Natural killer cell (primary cell): ENCODE results near the gene EAF1. TPM values are rescaled to one million over a fixed set of nuclear protein-coding genes. Genes with fewer than 3 reads are reported as not detected.
A peak's percentile ranks its signal among the peaks of the same experiment; 100 is the strongest.
"Not testable (repeated sequence)": the region's sequence is repeated elsewhere in the genome, so short reads cannot be mapped to it uniquely, and the experiment has no call there.

Experiments
- ATAC-seq, 3 donors: fragments of 150-1000 bp in 2 of 3; fragments of 200-7000 bp in 1 of 3; cut with Tn5 transposase; 1 replicate in 1 of 3; 2 replicates in 2 of 3; pipeline ENCODE4 v1.10.0; 2021; ENCODE audit warnings: mild to moderate bottlenecking in 2 of 3, moderate library complexity in 2 of 3
- DNase-seq, 2 donors: peaks; one replicate each; pipeline versions ENCODE4 v3.0.0 to v3.0.0-alpha.2; 2013 to 2021; ENCODE audit warnings: mixed read lengths in 1 of 2
- H3K27ac ChIP-seq: one replicate; pipeline ENCODE4 v1.5.1; 2013; ENCODE audit warnings: mild to moderate bottlenecking, low read length
- H3K27me3 ChIP-seq: one replicate; pipeline ENCODE4 v1.6.1; 2013; ENCODE audit warnings: low read length; ENCODE audit not compliant: control insufficient read depth, insufficient read depth
- H3K36me3 ChIP-seq: one replicate; pipeline ENCODE4 v1.6.1; 2013; ENCODE audit warnings: low read length; ENCODE audit not compliant: control insufficient read depth, insufficient read depth
- H3K4me1 ChIP-seq: one replicate; pipeline ENCODE4 v1.6.1; 2013; ENCODE audit warnings: low read length; ENCODE audit not compliant: control insufficient read depth, insufficient read depth
- H3K4me3 ChIP-seq: one replicate; pipeline ENCODE4 v1.5.1; 2013; ENCODE audit warnings: low read length
- H3K9me3 ChIP-seq: one replicate; pipeline ENCODE4 v1.6.1; 2013; ENCODE audit warnings: low read length; ENCODE audit not compliant: control insufficient read depth, insufficient read depth
- H3K27ac Mint-ChIP-seq, 2 donors: one replicate each; pipeline ENCODE4 v1.8.0; 2022; ENCODE audit warnings: mild to moderate bottlenecking in 2 of 2, mixed read lengths in 2 of 2, moderate library complexity in 1 of 2
- H3K27me3 Mint-ChIP-seq, 2 donors: one replicate each; pipeline ENCODE4 v1.8.0; 2022; ENCODE audit warnings: low read depth in 2 of 2, mixed read lengths in 2 of 2
- H3K36me3 Mint-ChIP-seq: one replicate; pipeline ENCODE4 v1.8.0; 2022; ENCODE audit warnings: mixed read lengths
- H3K4me1 Mint-ChIP-seq, 2 donors: one replicate each; pipeline ENCODE4 v1.8.0; 2022; ENCODE audit warnings: mixed read lengths in 2 of 2
- H3K4me3 Mint-ChIP-seq: one replicate; pipeline ENCODE4 v1.8.0; 2022; ENCODE audit warnings: mild to moderate bottlenecking, moderate library complexity, mixed read lengths
- H3K9me3 Mint-ChIP-seq, 2 donors: one replicate each; pipeline ENCODE4 v1.8.0; 2022; ENCODE audit warnings: mixed read lengths in 2 of 2
- WGBS: methylation state at CpG from one replicate; pipeline ENCODE4 v1.1.7; 2013; ENCODE audit warnings: missing lambda C conversion rate; ENCODE audit not compliant: insufficient coverage; 5-methylcytosine and 5-hydroxymethylcytosine counted together
- intact Hi-C: fragments of 100-400 bp; cut with micrococcal nuclease; formaldehyde crosslinking; loops from one replicate; pipeline ENCODE4 v1.14.2; 2022
- total RNA-seq, 4 donors: library from RNA; stranded (reverse); fragments of 120-200 nt in 1 of 4; gene quantifications; one replicate each; pipeline versions ENCODE4 v1.2.3 to v1.2.4, GENCODE V29; 2013 to 2022
- TF ChIP-seq, protein P1 (sequence below): fragments of 200-600 bp; IDR thresholded peaks from one replicate; pipeline ENCODE4 v1.8.0; 2022; ENCODE audit warnings: antibody characterized with exemption

EAF1 gene
- total RNA-seq, 3 donors from 2014 or later (not counting 1 experiment from before 2014, with no cell fraction given): 39.7 to 45.8 (median 41.5) TPM

DNA sequence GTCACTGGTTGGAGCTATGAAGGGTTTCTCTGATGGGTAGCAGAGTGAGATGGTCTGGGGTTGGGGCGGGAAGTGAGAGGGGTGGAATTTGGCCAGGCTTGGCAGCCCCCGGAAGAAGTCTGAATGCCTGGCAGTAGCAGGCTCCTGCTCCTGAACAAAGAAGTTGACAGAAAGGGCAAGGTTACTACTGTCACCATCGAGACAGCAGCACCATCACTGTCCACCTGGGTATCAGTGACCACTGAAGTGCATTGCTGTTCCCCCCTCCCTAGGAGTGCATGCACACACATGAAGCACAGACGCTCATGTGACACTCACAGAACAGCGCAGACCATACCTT, 51.2 kb downstream of the EAF1 start:
- ATAC-seq (no peak), DNase-seq (no peak)
- Histone ChIP-seq H3K9me3 (no peaks in the 10 kb centered on the region), H3K27ac (no peak overlapping the region), H3K27me3 (no peaks in the 10 kb centered on the region), H3K4me3 (no peak overlapping the region), H3K4me1 (peaks cover 2% of the 10 kb centered on the region), H3K36me3 (peaks cover 2% of the 10 kb centered on the region)
- no peaks in the 10 kb centered on the region for H3K27me3 Mint-ChIP-seq
- no peak overlapping the region for H3K4me3 Mint-ChIP-seq
- intact Hi-C loops: no loop called here
- 94% methylated on average over 5 of the region's 5 CpGs for WGBS
- H3K4me1 Mint-ChIP-seq: peaks cover 17 to 24% of the 10 kb centered on the region in 2 donors
- no peak overlapping the region for H3K27ac Mint-ChIP-seq
- no peaks in the 10 kb centered on the region for H3K36me3 Mint-ChIP-seq
- H3K9me3 Mint-ChIP-seq: no peaks in the 10 kb centered on the region
- TF ChIP-seq, protein P1, sequence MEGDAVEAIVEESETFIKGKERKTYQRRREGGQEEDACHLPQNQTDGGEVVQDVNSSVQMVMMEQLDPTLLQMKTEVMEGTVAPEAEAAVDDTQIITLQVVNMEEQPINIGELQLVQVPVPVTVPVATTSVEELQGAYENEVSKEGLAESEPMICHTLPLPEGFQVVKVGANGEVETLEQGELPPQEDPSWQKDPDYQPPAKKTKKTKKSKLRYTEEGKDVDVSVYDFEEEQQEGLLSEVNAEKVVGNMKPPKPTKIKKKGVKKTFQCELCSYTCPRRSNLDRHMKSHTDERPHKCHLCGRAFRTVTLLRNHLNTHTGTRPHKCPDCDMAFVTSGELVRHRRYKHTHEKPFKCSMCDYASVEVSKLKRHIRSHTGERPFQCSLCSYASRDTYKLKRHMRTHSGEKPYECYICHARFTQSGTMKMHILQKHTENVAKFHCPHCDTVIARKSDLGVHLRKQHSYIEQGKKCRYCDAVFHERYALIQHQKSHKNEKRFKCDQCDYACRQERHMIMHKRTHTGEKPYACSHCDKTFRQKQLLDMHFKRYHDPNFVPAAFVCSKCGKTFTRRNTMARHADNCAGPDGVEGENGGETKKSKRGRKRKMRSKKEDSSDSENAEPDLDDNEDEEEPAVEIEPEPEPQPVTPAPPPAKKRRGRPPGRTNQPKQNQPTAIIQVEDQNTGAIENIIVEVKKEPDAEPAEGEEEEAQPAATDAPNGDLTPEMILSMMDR: no peak

DNA sequence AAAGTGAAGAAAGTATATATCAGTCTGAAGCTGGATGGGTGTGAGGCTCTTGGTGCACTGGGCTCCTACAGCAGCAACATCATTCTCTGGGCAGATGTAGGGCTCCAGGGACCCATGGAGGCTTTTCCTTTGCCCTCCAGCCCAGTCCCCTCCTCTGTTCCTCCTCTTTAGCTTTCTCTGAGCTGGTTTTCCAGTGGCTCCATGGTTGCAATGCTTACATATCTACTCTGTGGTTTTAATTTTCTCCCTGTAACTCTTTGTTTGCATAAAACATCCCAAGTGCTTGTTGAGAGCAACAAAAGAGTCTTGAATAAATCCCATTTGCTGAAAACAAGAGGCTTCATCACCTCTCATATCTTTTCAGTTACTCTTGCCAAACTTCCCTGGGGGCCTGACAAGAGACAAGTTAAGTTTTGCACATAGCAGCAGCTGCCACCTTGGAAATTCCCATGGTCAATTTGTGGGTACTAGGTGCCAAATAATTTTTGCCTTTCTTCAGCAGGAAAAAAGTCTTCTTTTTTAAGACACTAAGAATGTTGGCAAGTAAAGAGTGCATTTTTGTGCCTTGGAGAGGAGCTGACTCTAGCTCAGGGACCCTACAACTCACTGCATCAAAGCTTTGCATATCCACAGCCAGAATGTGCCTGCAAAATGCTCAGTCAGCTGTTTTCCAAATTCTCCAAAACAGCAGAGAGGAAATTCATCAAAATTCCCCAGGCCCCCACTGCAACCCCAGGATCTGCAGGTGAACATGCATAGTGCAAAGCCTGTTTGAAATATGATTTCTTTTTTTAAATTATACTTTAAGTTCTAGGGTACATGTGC, 52.2 kb downstream of the EAF1 start:
- Histone ChIP-seq H3K4me3 (no peak overlapping the region), H3K27ac (no peak overlapping the region), H3K27me3 (no peaks in the 10 kb centered on the region), H3K4me1 (peaks cover 2% of the 10 kb centered on the region), H3K36me3 (no peaks in the 10 kb centered on the region), H3K9me3 (no peaks in the 10 kb centered on the region)
- Mint-ChIP-seq H3K36me3 (no peaks in the 10 kb centered on the region), H3K27ac (peak overlapping the region; percentile 12 to 62), H3K9me3 (no peaks in the 10 kb centered on the region), H3K4me1 (peaks cover 27 to 34% of the 10 kb centered on the region in 2 donors), H3K27me3 (no peaks in the 10 kb centered on the region), H3K4me3 (no peak overlapping the region)
- no peak for DNase-seq
- peak in 1 of 3 donors; percentile 44 for ATAC-seq
- intact Hi-C loops: no loop called here
- TF ChIP-seq, protein P1: no peak

DNA sequence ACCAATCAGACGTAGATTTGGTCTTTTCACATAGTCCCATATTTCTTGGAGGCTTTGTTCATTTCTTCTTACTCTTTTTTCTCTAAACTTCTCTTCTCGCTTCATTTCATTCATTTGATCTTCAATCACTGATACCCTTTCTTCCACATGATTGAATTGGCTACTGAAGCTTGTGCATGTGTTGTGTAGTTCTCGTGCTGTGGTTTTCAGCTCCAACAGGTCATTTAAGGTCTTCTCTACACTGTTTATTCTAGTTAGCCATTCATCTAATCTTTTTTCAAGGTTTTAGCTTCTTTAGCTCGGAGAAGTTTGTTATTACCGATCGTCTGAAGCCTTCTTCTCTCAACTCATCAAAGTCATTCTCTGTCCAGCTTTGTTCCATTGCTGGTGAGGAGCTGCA, 57.2 kb downstream of the EAF1 start:
- H3K9me3 Mint-ChIP-seq, H3K27me3 Mint-ChIP-seq, intact Hi-C loops, ATAC-seq, H3K4me3 Mint-ChIP-seq, H3K9me3 ChIP-seq, DNase-seq, H3K27ac ChIP-seq, H3K27me3 ChIP-seq, H3K4me3 ChIP-seq: not testable (repeated sequence)
- peaks cover 10% of the 10 kb centered on the region for H3K36me3 Mint-ChIP-seq
- Histone ChIP-seq H3K36me3 (peaks cover 21% of the 10 kb centered on the region), H3K4me1 (peaks cover 12% of the 10 kb centered on the region)
- H3K27ac Mint-ChIP-seq: peak overlapping the region in 1 of 2 donors; percentile 37
- WGBS: 92% methylated on average over 6 of the region's 6 CpGs
- peaks cover 46 to 59% of the 10 kb centered on the region in 2 donors for H3K4me1 Mint-ChIP-seq

DNA sequence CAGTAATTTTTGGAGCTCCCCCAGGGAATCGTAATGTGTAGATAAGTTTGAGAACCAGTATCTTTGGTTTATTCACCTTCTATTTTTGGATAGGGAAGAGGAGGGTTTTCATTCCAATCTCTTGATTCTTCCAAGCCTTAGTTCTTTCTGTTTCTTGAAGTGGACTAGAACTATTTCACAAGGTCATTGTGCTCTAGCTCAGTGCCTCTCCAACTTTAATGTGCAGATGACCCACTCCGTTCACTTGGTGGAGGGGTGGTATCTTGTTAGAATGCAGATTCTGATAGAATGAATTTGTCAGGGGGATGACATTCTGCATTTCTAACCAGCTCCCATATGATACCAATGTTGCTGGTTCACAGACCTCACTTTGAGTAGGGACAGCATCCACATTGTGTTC, 58.6 kb downstream of the EAF1 start:
- Mint-ChIP-seq H3K4me3 (no peak overlapping the region), H3K27ac (no peak overlapping the region), H3K27me3 (no peaks in the 10 kb centered on the region), H3K4me1 (peaks cover 55 to 68% of the 10 kb centered on the region in 2 donors), H3K9me3 (no peaks in the 10 kb centered on the region), H3K36me3 (peaks cover 10% of the 10 kb centered on the region)
- TF ChIP-seq, protein P1: no peak
- DNase-seq (no peak), ATAC-seq (no peak)
- Histone ChIP-seq H3K27me3 (no peaks in the 10 kb centered on the region), H3K9me3 (no peaks in the 10 kb centered on the region), H3K27ac (no peak overlapping the region), H3K4me3 (no peak overlapping the region), H3K36me3 (peaks cover 21% of the 10 kb centered on the region), H3K4me1 (peaks cover 10% of the 10 kb centered on the region)
- intact Hi-C loops: no loop called here
- WGBS: 100% methylated on average over 1 of the region's 2 CpGs
